GM10248 (cell line): ENCODE measurements around the gene SLC22A23.

Experiments
- CTCF ChIA-PET: fragments of 300-600 bp; sonication (Branson Sonifier 250); formaldehyde crosslinking; extraction: SDS; loops from one replicate; lab custom pipeline; 2021; ENCODE audit warnings: antibody characterized with exemption; lab: Yijun Ruan, JAX
- POLR2A ChIA-PET: fragments of 350-650 bp; sonication (Branson Sonifier 250); formaldehyde crosslinking; extraction: SDS; loops from one replicate; lab custom pipeline; 2020; ENCODE audit warnings: antibody characterized with exemption; lab: Yijun Ruan, JAX
- DNase-seq: peaks from one replicate; pipeline ENCODE4 v3.0.0; 2012; ENCODE audit errors: extremely low spot score
- TF ChIP-seq, protein P1 (sequence below): IDR thresholded peaks from 2 replicates; pipeline ENCODE4 v1.5.1; 2012; ENCODE audit warnings: mild to moderate bottlenecking, low read depth; ENCODE audit errors: extremely low read depth, missing control alignments, control extremely low read depth

Gene SLC22A23

DNA sequence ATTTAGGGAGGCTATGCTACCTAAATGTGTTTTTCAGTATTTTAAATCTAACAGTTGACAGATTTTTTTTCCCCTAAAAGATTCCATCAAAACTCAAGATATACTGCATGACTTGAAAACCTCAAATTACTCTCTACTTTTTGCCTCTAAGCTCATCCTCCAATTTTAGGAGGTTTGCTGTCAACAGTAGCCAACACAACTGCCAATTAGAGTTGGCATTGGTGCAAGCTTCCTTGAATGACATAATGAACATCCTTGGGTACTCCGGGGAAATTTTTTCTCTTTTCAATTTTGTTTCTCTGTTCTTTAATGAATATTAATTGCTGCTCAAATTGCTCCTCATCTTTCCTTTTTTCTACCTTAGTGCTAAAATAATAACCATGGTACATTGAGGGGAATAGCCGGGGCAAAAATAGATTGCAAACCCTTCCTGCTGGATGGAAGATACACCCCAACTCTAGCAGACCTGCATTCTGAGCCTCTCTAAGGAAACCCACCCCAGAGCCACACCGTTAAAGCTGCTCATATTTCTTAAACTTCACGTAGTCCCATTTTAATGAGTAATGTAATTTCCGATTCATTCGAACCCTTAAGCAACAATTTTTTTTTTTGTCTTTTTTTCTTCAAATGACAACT, 34.3 kb downstream of the SLC22A23 start:
- POLR2A ChIA-PET: no interaction called here
- TF ChIP-seq, protein P1, sequence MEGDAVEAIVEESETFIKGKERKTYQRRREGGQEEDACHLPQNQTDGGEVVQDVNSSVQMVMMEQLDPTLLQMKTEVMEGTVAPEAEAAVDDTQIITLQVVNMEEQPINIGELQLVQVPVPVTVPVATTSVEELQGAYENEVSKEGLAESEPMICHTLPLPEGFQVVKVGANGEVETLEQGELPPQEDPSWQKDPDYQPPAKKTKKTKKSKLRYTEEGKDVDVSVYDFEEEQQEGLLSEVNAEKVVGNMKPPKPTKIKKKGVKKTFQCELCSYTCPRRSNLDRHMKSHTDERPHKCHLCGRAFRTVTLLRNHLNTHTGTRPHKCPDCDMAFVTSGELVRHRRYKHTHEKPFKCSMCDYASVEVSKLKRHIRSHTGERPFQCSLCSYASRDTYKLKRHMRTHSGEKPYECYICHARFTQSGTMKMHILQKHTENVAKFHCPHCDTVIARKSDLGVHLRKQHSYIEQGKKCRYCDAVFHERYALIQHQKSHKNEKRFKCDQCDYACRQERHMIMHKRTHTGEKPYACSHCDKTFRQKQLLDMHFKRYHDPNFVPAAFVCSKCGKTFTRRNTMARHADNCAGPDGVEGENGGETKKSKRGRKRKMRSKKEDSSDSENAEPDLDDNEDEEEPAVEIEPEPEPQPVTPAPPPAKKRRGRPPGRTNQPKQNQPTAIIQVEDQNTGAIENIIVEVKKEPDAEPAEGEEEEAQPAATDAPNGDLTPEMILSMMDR: no peak
- CTCF ChIA-PET: interaction anchor here (1.4 to 1.9 kb wide), 3 partner anchors 11 to 12 kb away, joined by 4 to 7 read pairs (median 7); no protein-coding TSS in a partner anchor
- DNase-seq: no peak

DNA sequence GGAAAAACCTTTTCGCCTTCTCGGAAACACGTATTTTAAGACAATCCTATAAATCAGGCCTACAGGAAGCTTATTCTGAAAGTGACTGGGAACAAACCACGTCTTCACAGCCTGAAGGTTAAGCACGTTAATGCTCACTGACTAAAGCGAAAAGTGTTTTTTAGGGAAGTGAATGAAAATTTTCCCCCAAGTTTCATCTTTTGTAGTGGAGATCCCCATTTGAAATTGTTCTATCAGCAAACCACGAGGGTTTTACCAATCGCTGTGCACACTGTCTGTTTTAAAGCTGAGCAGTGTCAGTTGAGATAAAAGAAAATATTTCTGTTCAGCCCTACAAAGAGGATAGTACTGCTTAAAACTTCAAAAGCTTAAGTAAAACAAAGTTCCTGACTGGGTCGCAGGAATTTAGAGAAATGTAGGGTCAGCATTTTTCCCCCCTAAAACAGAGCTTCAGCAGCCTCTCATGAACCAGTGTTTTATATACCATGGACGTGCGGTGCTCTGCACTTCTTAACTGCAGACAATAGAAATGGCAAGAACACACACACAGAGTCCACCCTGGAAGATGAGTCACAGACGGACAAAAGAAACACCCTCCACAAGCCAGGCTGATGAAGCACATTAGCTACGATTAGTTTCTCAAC, 34.9 kb downstream of the SLC22A23 start:
- no peak for DNase-seq
- ChIA-PET CTCF (interaction anchor here (1.4 to 1.9 kb wide), 3 partner anchors 10 to 12 kb away, joined by 4 to 7 read pairs (median 7); no protein-coding TSS in a partner anchor), POLR2A (interaction anchor here (0.5 kb wide), 1 partner anchor 41 kb away, joined by 3 read pairs; no protein-coding TSS in a partner anchor)
- TF ChIP-seq, protein P1: no peak

DNA sequence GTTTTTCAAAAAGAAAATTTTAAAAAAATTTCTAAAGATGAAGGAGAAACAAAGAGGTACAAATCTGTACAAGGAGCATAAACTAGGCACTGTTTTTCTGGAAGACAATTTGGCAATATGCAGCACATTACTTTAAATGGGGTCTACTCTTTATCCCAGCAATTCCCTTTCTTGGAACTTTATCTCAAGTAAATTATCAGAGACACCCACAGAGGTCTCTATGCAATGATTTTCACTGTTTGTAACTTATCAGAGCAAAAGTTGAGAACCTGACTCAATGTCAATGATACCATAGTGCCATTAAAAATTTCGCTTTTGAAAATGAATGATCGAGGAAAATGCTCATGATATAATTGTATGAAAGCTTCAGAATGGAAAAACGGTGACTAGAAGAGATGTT, 35.7 kb downstream of the SLC22A23 start:
- CTCF ChIA-PET: interaction anchor here (1.4 to 1.6 kb wide), 2 partner anchors 11 to 12 kb away, joined by 4 to 7 read pairs; no protein-coding TSS in a partner anchor
- DNase-seq: no peak
- TF ChIP-seq, protein P1: no peak
- POLR2A ChIA-PET: no interaction called here

GRCh38 chr6:3419624-3420272, 37.1 kb downstream of the SLC22A23 start:
- DNase-seq: no peak
- ChIA-PET CTCF (no interaction called here), POLR2A (no interaction called here)
- TF ChIP-seq, protein P1: no peak

DNA sequence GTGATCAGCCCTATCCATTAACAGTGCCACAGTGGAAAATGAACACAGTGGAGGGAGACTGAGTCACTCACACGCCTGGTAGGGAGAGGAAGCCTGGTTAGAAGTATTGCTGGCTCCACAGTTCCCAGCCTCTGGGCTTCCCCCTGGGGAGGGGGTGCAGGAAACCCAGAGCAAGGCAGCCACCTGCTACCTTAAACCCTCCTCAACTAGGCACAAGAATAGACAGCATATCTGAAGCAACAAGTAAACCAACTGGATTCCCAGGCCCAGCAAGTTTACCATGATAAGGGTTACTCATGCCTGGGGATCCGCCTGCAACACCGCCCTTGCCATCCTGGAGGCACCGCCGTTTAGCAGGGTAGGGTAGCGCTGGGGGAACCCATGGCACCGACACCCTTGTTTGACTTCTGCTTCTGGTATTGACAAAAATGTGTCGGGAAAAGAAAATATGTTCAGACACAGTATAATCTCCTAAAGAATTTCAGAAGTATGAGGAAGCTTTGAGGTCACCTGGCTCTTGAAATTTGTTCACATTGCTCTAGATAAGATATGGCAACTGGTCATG, 38.3 kb downstream of the SLC22A23 start:
- TF ChIP-seq, protein P1: no peak
- no peak for DNase-seq
- ChIA-PET POLR2A (no interaction called here), CTCF (no interaction called here)

- CTCF ChIA-PET: interaction anchor here (0.9 to 1.8 kb wide), 2 partner anchors 11 to 14 kb away, joined by 3 to 6 read pairs; no protein-coding TSS in a partner anchor
- POLR2A ChIA-PET: no interaction called here
- TF ChIP-seq, protein P1: no peak
Observed at GRCh38 chr6:3417473-3417872, 39.4 kb downstream of the SLC22A23 start.

More at GRCh38 chr6:3417473-3417872, 39.4 kb downstream of the SLC22A23 start:
- no peak for DNase-seq
